NCI-H748 treated with DMSO at 0.1 percent for 48 hours (cell line): Measurements from ENCODE around the gene LRRC8B.
A peak's percentile ranks its signal among the peaks of the same experiment; 100 is the strongest.

Experiments used
- DNase-seq: peaks from one replicate; lab custom pipeline; 2025; lab: John Stamatoyannopoulos, UW

The LRRC8B gene

GRCh38 chr1:89547563-89548116, 23.0 kb downstream of the LRRC8B start:
- DNase-seq: peak; percentile 12

- no peak for DNase-seq
These were observed 23.7 kb downstream of the LRRC8B start for GRCh38 chr1:89548122-89548857.

- no peak for DNase-seq
These were observed 26.4 kb downstream of the LRRC8B start for GRCh38 chr1:89550995-89551394.

GRCh38 chr1:89552471-89553081, 27.9 kb downstream of the LRRC8B start:
- peak; percentile 78 for DNase-seq

GRCh38 chr1:89553157-89553556, 28.5 kb downstream of the LRRC8B start:
- peak; percentile 85 for DNase-seq

GRCh38 chr1:89555550-89555949, 30.9 kb downstream of the LRRC8B start:
- DNase-seq: no peak

GRCh38 chr1:89556726-89557444, 32.3 kb downstream of the LRRC8B start:
- no peak for DNase-seq

- DNase-seq: no peak
These were observed 32.8 kb downstream of the LRRC8B start for GRCh38 chr1:89557445-89557825.

GRCh38 chr1:89557956-89558355, 33.3 kb downstream of the LRRC8B start:
- no peak for DNase-seq

GRCh38 chr1:89563957-89564604, 39.5 kb downstream of the LRRC8B start:
- DNase-seq: no peak

GRCh38 chr1:89565521-89565920, 40.9 kb downstream of the LRRC8B start:
- DNase-seq: no peak

GRCh38 chr1:89566761-89567174, 42.1 kb downstream of the LRRC8B start:
- no peak for DNase-seq

GRCh38 chr1:89567797-89568196, 43.2 kb downstream of the LRRC8B start:
- DNase-seq: no peak

- no peak for DNase-seq
These were observed 48.8 kb downstream of the LRRC8B start for GRCh38 chr1:89573410-89573809.

GRCh38 chr1:89574621-89575020, 50.0 kb downstream of the LRRC8B start:
- DNase-seq: no peak

GRCh38 chr1:89575207-89575606, 50.6 kb downstream of the LRRC8B start:
- DNase-seq: no peak

- no peak for DNase-seq
These were observed 51.4 kb downstream of the LRRC8B start for GRCh38 chr1:89576013-89576412.

- DNase-seq: no peak
These were observed 53.5 kb downstream of the LRRC8B start for GRCh38 chr1:89578151-89578550.

GRCh38 chr1:89578946-89579684, 54.5 kb downstream of the LRRC8B start:
- DNase-seq: no peak

GRCh38 chr1:89580036-89580435, 55.4 kb downstream of the LRRC8B start:
- DNase-seq: no peak

- no peak for DNase-seq
These were observed 57.2 kb downstream of the LRRC8B start for GRCh38 chr1:89581859-89582258.

- DNase-seq: no peak
These were observed 57.9 kb downstream of the LRRC8B start for GRCh38 chr1:89582571-89582970.
